ENCODE measurements around the gene WBP11. TPM values are rescaled to one million over a fixed set of nuclear protein-coding genes. Genes with fewer than 3 reads are reported as not detected.
A peak's percentile ranks its signal among the peaks of the same experiment; 100 is the strongest.

The WBP11 gene
- total and polyA plus RNA-seq, 4 donors: 9.9 to 16.6 (median 12.2) TPM

DNA sequence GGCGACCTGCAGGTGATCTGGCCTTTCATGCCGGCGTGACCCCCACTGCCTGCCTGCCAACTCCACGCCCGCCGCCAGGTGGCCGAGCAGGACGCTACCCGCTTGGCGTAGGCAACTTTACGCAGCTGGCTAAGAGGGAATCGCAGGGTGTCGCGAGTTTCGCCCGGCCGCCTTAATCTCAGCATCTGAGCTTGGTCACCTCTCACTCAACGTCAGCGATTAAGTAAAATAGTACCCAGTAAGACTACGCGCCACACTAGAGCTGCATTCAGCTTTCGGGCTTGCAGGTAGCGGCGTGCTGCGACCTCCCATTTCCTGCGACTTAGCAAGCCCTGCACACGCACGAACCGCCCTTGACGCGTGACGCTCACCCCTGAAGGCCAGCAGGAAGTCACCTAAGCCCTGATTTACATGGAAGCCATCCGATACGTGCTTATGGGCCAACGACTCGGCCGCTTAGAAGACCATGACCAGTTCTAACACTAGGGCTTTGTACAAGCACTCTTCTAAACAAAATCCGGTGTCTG, 33.2 kb downstream of the WBP11 start:
- H3K36me3 ChIP-seq (ENCODE audit: control insufficient read depth in 4 of 4, insufficient read depth in 3 of 4, low read depth in 1 of 4, low read length in 3 of 4): peaks cover 0 to 2% (median 0%) of the 10 kb centered on the region in 4 donors
- H3K4me3 ChIP-seq (ENCODE audit: low read depth in 1 of 3, low read length in 3 of 3): peak overlapping the region; percentile 69 to 98 (median 83)
- H3K4me1 ChIP-seq (ENCODE audit: control insufficient read depth in 4 of 4, insufficient read depth in 4 of 4, low read length in 3 of 4): peaks cover 3 to 25% (median 14%) of the 10 kb centered on the region in 4 donors
- H3K9me3 ChIP-seq (ENCODE audit: control insufficient read depth in 4 of 4, low read length in 3 of 4): no peaks in the 10 kb centered on the region
- peak overlapping the region; percentile 93 for H3K9ac ChIP-seq (ENCODE audit: low read depth in 1 of 2, low read length in 2 of 2)
- peak; percentile 86 for DNase-seq (ENCODE audit: low spot score)
- no peaks in the 10 kb centered on the region for H3K27me3 ChIP-seq (ENCODE audit: control insufficient read depth in 4 of 4, insufficient read depth in 4 of 4, low read length in 3 of 4)
- peak in 1 of 2 donors; percentile 10 for TF ChIP-seq HNF4A (conservative IDR thresholded peaks at IDR 0.05)
- peak; percentile 80 for TF ChIP-seq CTCF (IDR thresholded peaks at IDR 0.05; ENCODE audit: low read depth, low read length, missing input control)
- TF ChIP-seq NR2F2 (IDR thresholded peaks at IDR 0.05): peak; percentile 73
- TF ChIP-seq RAD21 (IDR thresholded peaks at IDR 0.05): peak; percentile 65 to 74
- TF ChIP-seq RXRA (IDR thresholded peaks at IDR 0.05): peak; percentile 50 to 61
- no peak for TF ChIP-seq EGR1 (IDR thresholded peaks at IDR 0.05; ENCODE audit: low read depth in 2 of 2)
- peak; percentile 28 for TF ChIP-seq MAX (IDR thresholded peaks at IDR 0.05)
- peak in 1 of 2 donors; percentile 44 for TF ChIP-seq GABPA (IDR thresholded peaks at IDR 0.05 in 1 of 2, conservative IDR thresholded peaks at IDR 0.05 in 1 of 2)
- TF ChIP-seq HNF4G (IDR thresholded peaks at IDR 0.05): no peak
- TF ChIP-seq, protein P1, sequence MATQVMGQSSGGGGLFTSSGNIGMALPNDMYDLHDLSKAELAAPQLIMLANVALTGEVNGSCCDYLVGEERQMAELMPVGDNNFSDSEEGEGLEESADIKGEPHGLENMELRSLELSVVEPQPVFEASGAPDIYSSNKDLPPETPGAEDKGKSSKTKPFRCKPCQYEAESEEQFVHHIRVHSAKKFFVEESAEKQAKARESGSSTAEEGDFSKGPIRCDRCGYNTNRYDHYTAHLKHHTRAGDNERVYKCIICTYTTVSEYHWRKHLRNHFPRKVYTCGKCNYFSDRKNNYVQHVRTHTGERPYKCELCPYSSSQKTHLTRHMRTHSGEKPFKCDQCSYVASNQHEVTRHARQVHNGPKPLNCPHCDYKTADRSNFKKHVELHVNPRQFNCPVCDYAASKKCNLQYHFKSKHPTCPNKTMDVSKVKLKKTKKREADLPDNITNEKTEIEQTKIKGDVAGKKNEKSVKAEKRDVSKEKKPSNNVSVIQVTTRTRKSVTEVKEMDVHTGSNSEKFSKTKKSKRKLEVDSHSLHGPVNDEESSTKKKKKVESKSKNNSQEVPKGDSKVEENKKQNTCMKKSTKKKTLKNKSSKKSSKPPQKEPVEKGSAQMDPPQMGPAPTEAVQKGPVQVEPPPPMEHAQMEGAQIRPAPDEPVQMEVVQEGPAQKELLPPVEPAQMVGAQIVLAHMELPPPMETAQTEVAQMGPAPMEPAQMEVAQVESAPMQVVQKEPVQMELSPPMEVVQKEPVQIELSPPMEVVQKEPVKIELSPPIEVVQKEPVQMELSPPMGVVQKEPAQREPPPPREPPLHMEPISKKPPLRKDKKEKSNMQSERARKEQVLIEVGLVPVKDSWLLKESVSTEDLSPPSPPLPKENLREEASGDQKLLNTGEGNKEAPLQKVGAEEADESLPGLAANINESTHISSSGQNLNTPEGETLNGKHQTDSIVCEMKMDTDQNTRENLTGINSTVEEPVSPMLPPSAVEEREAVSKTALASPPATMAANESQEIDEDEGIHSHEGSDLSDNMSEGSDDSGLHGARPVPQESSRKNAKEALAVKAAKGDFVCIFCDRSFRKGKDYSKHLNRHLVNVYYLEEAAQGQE (IDR thresholded peaks at IDR 0.05): no peak
- TF ChIP-seq YY1 (IDR thresholded peaks at IDR 0.05): peak; percentile 86
- peak; percentile 29 for TF ChIP-seq SP1 (IDR thresholded peaks at IDR 0.05)
- TF ChIP-seq FOXA1 (IDR thresholded peaks at IDR 0.05): no peak
- no peak for TF ChIP-seq ATF3 (IDR thresholded peaks at IDR 0.05)
- no peak for TF ChIP-seq ZBTB33 (IDR thresholded peaks at IDR 0.05)
- no peak for TF ChIP-seq JUND (IDR thresholded peaks at IDR 0.05)
- no peak for TF ChIP-seq FOXA2 (IDR thresholded peaks at IDR 0.05)
- no peak for TF ChIP-seq TAF1 (conservative IDR thresholded peaks at IDR 0.05)
- peak overlapping the region; percentile 95 for H3K27ac ChIP-seq (ENCODE audit: low read depth in 1 of 2, low read length in 2 of 2)
- WGBS: under 1% methylated on average over 38 of the region's 38 CpGs
